ENCODE results near the gene BATF. TPM values are rescaled to one million over a fixed set of nuclear protein-coding genes. Genes with fewer than 3 reads are reported as not detected.

BATF gene
- polyA plus RNA-seq, 1 of the 3 experiments (the other 2 are of a cell fraction) = not detected

- TF ChIP-seq RXRA (IDR thresholded peaks at IDR 0.05; ENCODE audit: borderline replicate concordance, low read depth) = no peak
- TF ChIP-seq NFIC (IDR thresholded peaks at IDR 0.05; ENCODE audit: borderline replicate concordance) = no peak
- TF ChIP-seq POLR2AphosphoS5 (IDR thresholded peaks at IDR 0.05; ENCODE audit: low read depth, low read length) = no peak
- TF ChIP-seq IRF3 (IDR thresholded peaks at IDR 0.05; ENCODE audit: low read depth, low read length) = no peak
- TF ChIP-seq SIN3A (IDR thresholded peaks at IDR 0.05; ENCODE audit: borderline replicate concordance, low read depth, low read length) = no peak
- no peak for TF ChIP-seq CHD2 (IDR thresholded peaks at IDR 0.05; ENCODE audit: low read length, partially characterized antibody)
- TF ChIP-seq FOXJ3 (CRISPR knock-in tag; IDR thresholded peaks at IDR 0.05) = no peak
- TF ChIP-seq NRF1 (IDR thresholded peaks at IDR 0.05; ENCODE audit: low read depth, low read length) = no peak
Measured at GRCh38 chr14:75495399-75495798, 26.9 kb upstream of the BATF start (continued).

GRCh38 chr14:75495882-75496281 lies 26.4 kb upstream of the BATF start:
- no peaks in the 10 kb centered on the region for H3K4me1 ChIP-seq (ENCODE audit: control insufficient read depth in 1 of 2, insufficient read depth in 2 of 2, low read depth in 1 of 2, low read length in 1 of 2)
- no peaks in the 10 kb centered on the region for H3K9me2 ChIP-seq
- WGBS (ENCODE audit: low lambda C conversion rate) = 63% methylated on average over 5 of the region's 5 CpGs
- ChIA-PET CTCF (interaction anchor here (0.7 to 3.3 kb wide), 5 partner anchors 25 to 188 kb away, joined by 3 to 24 read pairs (median 4); no protein-coding TSS in a partner anchor), POLR2A (no interaction called here)
- peaks cover 3% of the 10 kb centered on the region for H3F3A ChIP-seq (replicated peaks; ENCODE audit: insufficient read depth)
- no peaks in the 10 kb centered on the region for H3K79me2 ChIP-seq (ENCODE audit: insufficient read depth)
- no peaks in the 10 kb centered on the region for H4K20me1 ChIP-seq (ENCODE audit: insufficient read depth)
- H3K4me3 ChIP-seq (ENCODE audit: low read depth in 2 of 2, low read length in 1 of 2) = no peak overlapping the region
- H3K4me2 ChIP-seq = no peak overlapping the region
- no peaks in the 10 kb centered on the region for H3K9me3 ChIP-seq
- H3K27ac ChIP-seq (ENCODE audit: low read depth in 2 of 2, low read length in 1 of 2) = no peak overlapping the region
- H3K27me3 ChIP-seq (ENCODE audit: insufficient read depth) = no peaks in the 10 kb centered on the region
- TF ChIP-seq ELF1 (IDR thresholded peaks at IDR 0.05) (no peak), TAF1 (IDR thresholded peaks at IDR 0.05; ENCODE audit: borderline replicate concordance, low read depth, low read length) (no peak), ZBTB33 (IDR thresholded peaks at IDR 0.05; ENCODE audit: borderline replicate concordance, low read depth) (no peak), MAX (IDR thresholded peaks at IDR 0.05; ENCODE audit: low read depth) (no peak), USF2 (IDR thresholded peaks at IDR 0.05; ENCODE audit: borderline replicate concordance, low read depth, low read length) (no peak), SMC3 (IDR thresholded peaks at IDR 0.05; ENCODE audit: low read depth, low read length) (no peak)
- H3K9ac ChIP-seq = no peak overlapping the region
- no peak overlapping the region for H2AFZ ChIP-seq (ENCODE audit: low read depth)
- no peak for DNase-seq
- H3K36me3 ChIP-seq (replicated peaks in 1 of 2; ENCODE audit: control insufficient read depth in 1 of 2, insufficient read depth in 2 of 2, low read length in 1 of 2) = no peaks in the 10 kb centered on the region
